OCI-LY7 (cell line): ENCODE measurements around the gene PGK1. TPM values are rescaled to one million over a fixed set of nuclear protein-coding genes. Genes with fewer than 3 reads are reported as not detected.
"Not testable (repeated sequence)": the region's sequence is repeated elsewhere in the genome, so short reads cannot be mapped to it uniquely, and the experiment has no call there.

Source experiments
- BruUV-seq: library from RNA; stranded (reverse); fragments of 400-500 nt; replicated peaks from 2 replicates; lab custom pipeline; 2021; lab: Mats Ljungman, UMichigan
- CTCF ChIA-PET: fragments of 300-600 bp; sonication (Branson Sonifier 250); formaldehyde crosslinking; loops from one replicate; lab custom pipeline; 2022; ENCODE audit warnings: antibody characterized with exemption; ENCODE audit not compliant: unreplicated experiment; lab: Charles Lee
- POLR2A ChIA-PET: fragments of 300-600 bp; sonication (Branson Sonifier 250); formaldehyde crosslinking; loops from one replicate; lab custom pipeline; 2022; ENCODE audit warnings: antibody characterized with exemption; lab: Charles Lee
- DNase-seq: peaks from one replicate; pipeline ENCODE4 v3.0.0-alpha.2; 2015; ENCODE audit warnings: low spot score
- H2AFZ ChIP-seq: fragments of 200-600 bp; sonication (generic), shearing (Covaris generic); 2 replicates; pipeline ENCODE4 v1.6.1; 2014; ENCODE audit warnings: mild to moderate bottlenecking, antibody characterized with exemption, low read length, moderate library complexity
- H3K27ac ChIP-seq: fragments of 200-600 bp; sonication (generic); 2 replicates; pipeline ENCODE4 v1.5.1; 2014; ENCODE audit warnings: mixed run types, low read depth, mild to moderate bottlenecking, moderate library complexity, low read length, inconsistent platforms; ENCODE audit not compliant: poor library complexity, severe bottlenecking
- H3K36me3 ChIP-seq: fragments of 200-600 bp; sonication (generic); 2 replicates; pipeline ENCODE4 v1.6.1; 2014; ENCODE audit warnings: mild to moderate bottlenecking, antibody characterized with exemption, low read length, moderate library complexity, mixed read lengths; ENCODE audit not compliant: insufficient read depth
- H3K4me1 ChIP-seq: fragments of 200-600 bp; sonication (generic); 2 replicates; pipeline ENCODE4 v1.5.1; 2014; ENCODE audit warnings: mild to moderate bottlenecking, low read length; ENCODE audit not compliant: insufficient read depth, poor library complexity, severe bottlenecking
- H3K4me2 ChIP-seq: fragments of 200-600 bp; sonication (generic); 2 replicates; pipeline ENCODE4 v1.6.1; 2014; ENCODE audit warnings: mild to moderate bottlenecking, low read length
- H3K4me3 ChIP-seq: fragments of 200-600 bp; sonication (generic); 2 replicates; pipeline ENCODE4 v1.5.1; 2014; ENCODE audit warnings: mild to moderate bottlenecking, low read depth, low read length; ENCODE audit not compliant: poor library complexity, severe bottlenecking
- H3K79me2 ChIP-seq: fragments of 200-600 bp; sonication (generic); 2 replicates; pipeline ENCODE4 v1.6.1; 2016; ENCODE audit warnings: low read depth, mild to moderate bottlenecking, low read length, moderate library complexity, mixed read lengths; ENCODE audit not compliant: insufficient read depth
- H3K9me2 ChIP-seq: fragments of 200-600 bp; sonication (generic); 2 replicates; pipeline ENCODE4 v1.6.1; 2016; ENCODE audit warnings: mild to moderate bottlenecking, low read length, mixed read lengths; ENCODE audit not compliant: insufficient read depth
- H3K9me3 ChIP-seq: fragments of 200-600 bp; sonication (generic); 2 replicates; pipeline ENCODE4 v1.6.1; 2014; ENCODE audit warnings: mild to moderate bottlenecking, mixed run types, low read length, mixed read lengths
- H4K20me1 ChIP-seq: fragments of 200-600 bp; sonication (generic); 2 replicates; pipeline ENCODE4 v1.6.1; 2014; ENCODE audit warnings: mild to moderate bottlenecking, antibody characterized with exemption, low read length, moderate library complexity, mixed read lengths; ENCODE audit not compliant: insufficient read depth
- CTCF ChIP-seq: fragments of 200-600 bp; sonication (generic); conservative IDR thresholded peaks from 2 replicates; pipeline ENCODE4 v1.5.1; 2014; ENCODE audit warnings: mild to moderate bottlenecking, antibody characterized with exemption, low read length, moderate library complexity, mixed read lengths
- EZH2phosphoT487 ChIP-seq: fragments of 200-600 bp; sonication (generic); IDR thresholded peaks from 2 replicates; pipeline ENCODE4 v1.6.1; 2018; ENCODE audit warnings: low read depth, borderline replicate concordance, mild to moderate bottlenecking, mixed run types, antibody characterized with exemption, low read length, moderate library complexity, mixed read lengths
- intact Hi-C: fragments of 100-400 bp; cut with micrococcal nuclease; formaldehyde crosslinking; loops from one replicate; pipeline ENCODE4 v1.10.0; 2022; ENCODE audit not compliant: unreplicated experiment
- total RNA-seq, 2 experiments: library from RNA; depleted of rRNA in 1 of 2; stranded (reverse); fragments of >200 nt in 1 of 2; shearing (Covaris generic) in 1 of 2; gene quantifications; 2 replicates each; pipeline ENCODE4 v1.2.3, GENCODE V29; 2014 to 2022

The PGK1 gene
- total RNA-seq, 2 experiments from 2014 or later: 164 to 433 TPM

GRCh38 chrX:78071331-78071730 is 32.7 kb upstream of the PGK1 start:
- ChIA-PET CTCF (no interaction called here), POLR2A (no interaction called here)
- Histone ChIP-seq H3K9me3 (no peaks in the 10 kb centered on the region), H4K20me1 (no peaks in the 10 kb centered on the region), H3K4me1 (no peaks in the 10 kb centered on the region), H2AFZ (no peak overlapping the region), H3K4me2 (no peak overlapping the region), H3K36me3 (no peaks in the 10 kb centered on the region), H3K4me3 (no peak overlapping the region), H3K79me2 (no peaks in the 10 kb centered on the region), H3K9me2 (no peaks in the 10 kb centered on the region), H3K27ac (no peak overlapping the region)
- TF ChIP-seq EZH2phosphoT487 (no peak), CTCF (no peak)
- BruUV-seq: no TSS peak
- no peak for DNase-seq
- intact Hi-C loops: no loop called here

- H2AFZ ChIP-seq, H3K9me2 ChIP-seq, H4K20me1 ChIP-seq, POLR2A ChIA-PET, H3K36me3 ChIP-seq, intact Hi-C loops, H3K9me3 ChIP-seq, H3K27ac ChIP-seq, H3K4me2 ChIP-seq, CTCF ChIA-PET, H3K4me1 ChIP-seq, H3K4me3 ChIP-seq, H3K79me2 ChIP-seq, BruUV-seq, DNase-seq: not testable (repeated sequence)
These were observed 30.6 kb upstream of the PGK1 start for GRCh38 chrX:78073147-78074077.

GRCh38 chrX:78074088-78074487 is 30.0 kb upstream of the PGK1 start:
- Histone ChIP-seq H3K4me1 (no peaks in the 10 kb centered on the region), H3K27ac (no peak overlapping the region), H2AFZ (no peak overlapping the region), H3K9me3 (no peaks in the 10 kb centered on the region), H3K79me2 (no peaks in the 10 kb centered on the region), H3K36me3 (no peaks in the 10 kb centered on the region), H3K9me2 (no peaks in the 10 kb centered on the region), H4K20me1 (no peaks in the 10 kb centered on the region), H3K4me3 (no peak overlapping the region), H3K4me2 (no peak overlapping the region)
- intact Hi-C loops: no loop called here
- DNase-seq: no peak
- POLR2A ChIA-PET: no interaction called here
- CTCF ChIA-PET: no interaction called here
- TF ChIP-seq EZH2phosphoT487 (no peak), CTCF (no peak)
- BruUV-seq: no TSS peak
